HG03354 (cell line): ENCODE data around the gene PALM.

Experiments
- ATAC-seq: cut with Tn5 transposase; IDR thresholded peaks from one replicate; pipeline ENCODE4 v1.9.1; 2021; ENCODE audit warnings: mild to moderate bottlenecking; ENCODE audit not compliant: unreplicated experiment, poor library complexity, severe bottlenecking

Gene PALM

GRCh38 chr19:748274-748598 is 39.5 kb downstream of the PALM start:
- ATAC-seq, result no peak

GRCh38 chr19:749811-750210 is 41.1 kb downstream of the PALM start:
- ATAC-seq, result no peak

GRCh38 chr19:750640-751423 is 42.1 kb downstream of the PALM start, which contains the start of gene MISP:
Gene MISP, plus strand, starts transcription at chr19:751112. Its CDS starts 5,835 bp downstream, at chr19:756947.
- no peak for ATAC-seq

- no peak for ATAC-seq
Measured at GRCh38 chr19:751501-752341, 43.0 kb downstream of the PALM start.

DNA sequence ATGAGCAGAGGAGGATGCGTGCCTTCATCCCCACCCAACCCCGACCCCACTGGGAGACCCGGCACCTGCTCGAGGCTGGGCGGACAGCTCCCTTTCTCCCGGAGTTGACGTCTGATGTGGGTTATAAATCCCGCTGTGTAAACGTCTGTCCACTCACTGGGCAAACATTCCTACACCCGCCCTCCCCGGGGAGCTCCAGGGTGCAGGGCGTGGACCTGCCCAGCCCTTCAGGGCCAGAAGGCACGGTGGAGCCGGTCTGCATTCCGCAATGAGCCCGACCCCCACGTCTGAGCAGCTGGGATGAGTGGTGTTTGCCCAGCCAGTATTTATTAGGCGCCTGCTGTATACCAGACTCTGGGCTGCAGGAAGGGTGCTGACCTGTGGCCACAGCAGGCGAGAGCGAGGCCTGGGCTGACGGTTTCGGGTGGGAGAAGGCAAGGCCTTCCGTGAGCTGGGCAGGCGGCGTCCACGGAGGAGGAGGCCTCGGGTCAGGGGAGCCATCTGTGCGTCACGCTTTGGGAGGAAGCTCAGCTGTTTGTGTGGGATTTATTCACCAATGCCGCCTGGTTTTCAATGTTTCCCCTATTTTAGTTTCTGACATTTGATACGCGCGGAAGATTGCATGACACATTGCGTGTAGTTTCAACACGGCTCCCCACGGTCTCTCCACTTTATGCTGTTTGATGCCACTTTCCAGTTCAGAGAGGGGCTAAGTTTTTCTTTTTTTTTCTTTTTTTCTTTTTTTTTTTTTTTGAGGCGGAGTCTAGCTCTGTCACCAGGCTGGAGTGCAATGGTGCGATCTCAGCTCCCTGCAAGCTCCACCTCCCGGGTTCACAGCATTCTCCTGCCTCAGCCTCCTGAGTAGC is 44.1 kb downstream of the PALM start:
- ATAC-seq, result no peak

GRCh38 chr19:754530-754929 is 45.8 kb downstream of the PALM start:
- no peak for ATAC-seq

DNA sequence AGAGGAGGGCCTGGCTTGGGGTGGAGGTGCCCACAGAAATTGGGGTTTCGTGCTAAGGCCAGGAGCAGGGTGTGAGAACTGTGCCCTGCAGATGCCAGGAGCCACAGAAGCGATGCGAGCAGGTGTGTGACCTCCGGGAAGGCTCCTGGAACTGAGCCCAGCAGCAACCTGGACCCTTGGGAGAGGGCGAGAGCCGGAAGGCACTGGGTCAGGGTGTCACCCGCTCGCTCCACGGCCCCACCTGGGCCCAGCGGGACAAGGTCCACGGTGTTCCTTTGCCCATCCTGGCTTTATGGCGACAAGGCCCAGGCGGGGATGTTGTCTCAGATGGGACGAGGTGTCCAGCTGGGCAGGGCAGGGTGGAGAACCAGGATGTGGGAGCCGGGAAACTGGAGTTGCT is 46.3 kb downstream of the PALM start:
- ATAC-seq, result no peak

DNA sequence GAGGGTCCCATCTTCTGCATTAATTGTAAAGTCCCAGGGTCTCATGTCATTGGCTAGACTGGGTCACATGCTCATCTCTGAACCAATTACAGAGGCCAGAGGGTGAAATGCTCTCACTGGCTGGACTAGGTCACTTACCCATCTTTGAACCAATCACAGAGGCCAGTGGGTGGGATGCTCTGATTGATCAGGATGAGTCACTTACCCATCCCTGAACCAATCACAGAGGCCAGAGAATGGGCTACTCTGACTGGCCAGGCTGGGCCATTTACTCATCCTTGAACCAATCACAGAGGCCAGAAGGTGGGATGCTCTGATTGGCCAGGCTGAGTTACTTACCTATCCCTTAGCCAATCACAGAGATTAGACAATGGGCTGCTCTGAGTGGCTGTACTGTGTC is 47.5 kb downstream of the PALM start:
- ATAC-seq, result no peak

DNA sequence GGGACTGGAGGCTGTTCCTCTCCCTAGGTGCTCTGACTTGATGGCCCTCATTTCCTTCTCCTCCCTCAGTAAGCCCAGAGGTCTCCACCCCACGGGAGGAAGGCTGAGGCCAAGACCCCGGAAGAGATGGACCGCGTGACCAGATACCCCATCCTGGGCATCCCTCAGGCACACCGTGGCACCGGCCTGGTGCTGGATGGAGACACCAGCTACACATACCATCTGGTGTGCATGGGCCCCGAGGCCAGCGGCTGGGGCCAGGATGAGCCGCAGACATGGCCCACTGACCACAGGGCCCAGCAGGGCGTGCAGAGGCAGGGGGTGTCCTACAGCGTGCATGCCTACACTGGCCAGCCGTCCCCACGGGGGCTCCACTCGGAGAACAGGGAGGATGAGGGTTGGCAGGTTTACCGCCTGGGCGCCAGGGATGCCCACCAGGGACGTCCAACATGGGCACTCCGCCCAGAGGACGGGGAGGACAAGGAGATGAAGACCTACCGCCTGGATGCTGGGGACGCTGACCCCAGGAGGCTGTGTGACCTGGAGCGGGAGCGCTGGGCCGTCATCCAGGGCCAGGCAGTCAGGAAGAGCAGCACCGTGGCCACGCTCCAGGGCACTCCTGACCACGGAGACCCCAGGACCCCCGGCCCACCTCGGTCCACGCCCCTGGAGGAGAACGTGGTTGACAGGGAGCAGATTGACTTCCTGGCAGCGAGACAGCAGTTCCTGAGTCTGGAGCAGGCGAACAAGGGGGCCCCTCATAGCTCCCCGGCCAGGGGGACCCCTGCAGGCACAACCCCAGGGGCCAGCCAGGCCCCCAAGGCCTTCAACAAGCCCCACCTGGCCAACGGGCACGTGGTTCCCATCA is 48.3 kb downstream of the PALM start:
- ATAC-seq, result no peak

- ATAC-seq, result no peak
Measured at GRCh38 chr19:757811-758668, 49.3 kb downstream of the PALM start.

DNA sequence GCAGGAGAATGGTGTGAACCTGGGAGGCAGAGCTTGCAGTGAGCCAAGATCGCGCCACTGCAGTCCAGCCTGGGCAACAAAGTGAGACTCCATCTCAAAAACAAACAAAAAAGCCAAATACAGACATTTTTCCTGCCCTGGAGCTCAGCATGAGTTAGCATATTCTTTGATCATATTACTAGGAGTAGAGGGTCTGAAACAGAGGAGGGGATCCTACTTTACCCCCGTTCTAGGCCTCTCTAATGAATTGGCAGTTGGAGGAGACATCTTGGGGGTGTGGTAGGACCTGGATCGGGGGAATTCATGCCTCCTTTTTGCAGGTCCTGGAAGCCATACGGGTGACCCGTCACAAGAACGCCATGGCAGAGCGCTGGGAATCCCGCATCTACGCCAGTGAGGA is 54.4 kb downstream of the PALM start:
- ATAC-seq, result no peak

GRCh38 chr19:763869-764268 is 55.1 kb downstream of the PALM start:
- no peak for ATAC-seq

DNA sequence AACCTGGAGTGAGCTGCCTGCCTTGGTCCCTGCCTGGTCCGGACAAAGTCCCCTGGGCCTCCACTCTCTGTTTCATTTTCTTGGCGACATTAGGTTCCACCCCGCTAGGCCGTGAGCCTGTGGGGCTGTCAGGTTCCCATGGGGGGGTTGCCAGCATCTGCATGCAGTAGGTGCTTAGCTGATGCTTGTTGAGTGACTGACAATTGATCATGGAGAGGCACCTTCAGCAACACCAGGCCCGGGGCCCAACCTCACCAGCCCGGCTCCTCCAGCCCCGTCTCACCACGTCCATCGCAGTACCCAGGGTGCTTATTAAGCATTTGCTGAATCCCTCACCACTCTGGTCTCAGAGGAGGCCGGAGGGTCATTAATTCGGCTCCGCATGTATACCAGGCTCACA is 55.6 kb downstream of the PALM start:
- ATAC-seq, result no peak

DNA sequence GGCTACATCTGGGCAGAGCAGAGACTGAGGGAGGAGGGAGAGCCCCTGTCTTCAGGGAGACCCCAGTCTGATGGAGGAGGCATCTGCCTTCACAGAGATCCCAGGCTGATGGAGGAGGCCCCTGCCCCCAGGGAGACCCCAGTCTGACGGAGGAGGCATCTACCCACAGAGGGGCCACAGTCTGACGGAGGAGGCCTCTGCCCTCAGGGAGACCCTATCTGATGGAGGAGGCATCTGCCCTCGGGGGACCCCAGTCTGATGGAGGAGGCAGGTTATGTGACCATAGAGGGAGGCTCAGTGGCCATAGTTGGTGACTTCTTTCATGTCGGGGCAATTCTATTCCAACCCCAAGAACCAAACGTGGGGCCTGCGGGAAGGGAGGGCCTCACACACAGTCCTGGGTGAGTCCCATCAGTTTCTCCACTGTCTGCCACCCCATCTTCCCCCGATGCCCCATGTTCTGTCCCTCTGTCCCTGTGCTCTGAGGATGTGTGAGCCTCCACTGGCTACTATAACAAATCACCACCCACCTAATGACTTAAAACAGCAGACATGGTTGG is 56.5 kb downstream of the PALM start:
- ATAC-seq, result no peak

DNA sequence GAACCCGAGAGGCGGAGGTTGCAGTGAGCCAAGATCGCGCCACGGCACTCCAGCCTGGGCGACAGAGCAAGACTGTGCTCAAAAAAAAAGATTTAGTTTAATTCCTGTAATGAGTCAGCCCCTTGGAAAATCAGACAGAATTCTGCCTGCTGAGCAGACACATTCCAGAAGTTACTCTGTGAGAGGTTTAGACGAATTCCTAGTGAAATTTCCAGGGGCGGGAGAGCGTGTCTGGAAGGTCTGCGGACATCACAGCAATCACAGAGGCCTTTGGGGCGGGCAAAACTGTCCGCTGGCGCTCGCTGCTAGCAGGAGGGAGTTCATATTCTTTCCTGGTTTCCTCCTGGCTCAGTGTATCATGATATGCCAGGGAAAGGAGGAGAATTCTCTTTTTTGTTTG is 59.7 kb downstream of the PALM start:
- no peak for ATAC-seq

DNA sequence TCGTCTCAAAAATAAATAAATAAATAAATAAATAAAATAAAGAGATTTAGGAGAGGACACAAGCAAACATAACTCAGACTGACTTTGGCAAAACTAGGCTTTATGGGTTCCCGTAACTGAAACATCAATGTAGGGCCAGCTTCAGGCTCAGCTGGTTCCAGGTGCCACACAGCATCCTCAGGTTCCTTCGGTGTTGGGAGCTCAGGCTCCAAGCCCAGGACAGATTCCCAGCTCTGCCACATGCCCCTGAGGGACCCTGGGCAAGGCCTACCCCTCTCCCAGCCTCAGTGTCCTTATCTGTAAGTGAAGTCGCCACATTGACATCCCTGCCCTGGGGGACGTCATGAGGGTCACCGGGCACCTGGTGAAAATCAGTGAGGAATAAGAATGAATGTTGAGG is 60.9 kb downstream of the PALM start:
- no peak for ATAC-seq

DNA sequence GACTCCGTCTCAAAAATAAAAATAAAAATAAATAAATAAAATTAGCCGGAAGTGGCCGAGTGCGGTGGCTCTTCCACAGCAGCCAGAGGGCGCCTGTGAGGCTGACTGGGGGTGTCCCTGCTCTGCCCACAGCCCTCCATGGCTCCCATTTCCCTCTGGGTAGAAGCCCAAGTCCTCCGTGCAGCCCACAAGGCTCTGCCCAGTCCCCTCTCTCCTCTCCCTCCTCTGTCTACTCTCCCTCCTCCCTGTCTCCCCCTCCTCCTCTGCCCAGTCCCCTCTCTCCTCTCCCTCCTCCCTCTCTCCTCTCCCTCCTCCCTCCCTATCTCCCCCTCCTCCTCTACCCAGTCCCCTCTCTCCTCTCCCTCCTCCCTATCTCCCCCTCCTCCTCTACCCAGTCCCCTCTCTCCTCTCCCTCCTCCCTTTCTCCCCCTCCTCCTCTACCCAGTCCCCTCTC is 62.6 kb downstream of the PALM start:
- ATAC-seq, result no peak

DNA sequence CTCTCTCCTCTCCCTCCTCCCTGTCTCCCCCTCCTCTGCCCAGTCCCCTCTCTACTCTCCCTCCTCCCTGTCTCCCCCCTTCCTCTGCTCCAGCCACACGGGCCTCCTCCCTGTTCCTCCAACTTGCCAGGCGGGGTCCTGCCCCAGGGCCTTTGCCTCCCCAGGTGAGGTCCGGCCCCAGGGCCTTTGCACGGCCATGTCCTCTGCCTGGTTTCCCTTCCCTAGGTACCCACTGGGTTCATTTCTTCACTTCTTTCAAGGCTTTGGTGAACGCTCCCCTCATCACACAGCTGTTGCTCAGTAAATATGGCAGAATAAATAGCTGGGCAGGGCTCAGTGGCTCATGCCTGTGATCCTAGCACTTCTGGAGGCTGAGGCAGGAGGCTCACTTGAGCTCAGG is 63.3 kb downstream of the PALM start:
- ATAC-seq, result no peak
